Stimulated activated CD8-positive, alpha-beta memory T cell treated with anti-CD3 and anti-CD28 coated beads, Interleukin-15, amount 100 ng/mL, for 4 hours (primary cell): ENCODE data around the gene WDR73.
"Not testable (repeated sequence)": the region's sequence is repeated elsewhere in the genome, so short reads cannot be mapped to it uniquely, and the experiment has no call there.

ENCODE experiments used
- DNase-seq, 2 donors: peaks; one replicate each; pipeline ENCODE4 v3.0.0-alpha.2; 2020; ENCODE audit warnings: low read depth in 2 of 2

WDR73 gene

GRCh38 chr15:84658080-84658787, 4.2 kb upstream of the WDR73 start, which contains the start of gene NMB:
Gene NMB (minus strand): TSS chr15:84658199. CDS start chr15:84658152, 47 bp downstream.
- DNase-seq = peak; percentile 68 to 73

DNA sequence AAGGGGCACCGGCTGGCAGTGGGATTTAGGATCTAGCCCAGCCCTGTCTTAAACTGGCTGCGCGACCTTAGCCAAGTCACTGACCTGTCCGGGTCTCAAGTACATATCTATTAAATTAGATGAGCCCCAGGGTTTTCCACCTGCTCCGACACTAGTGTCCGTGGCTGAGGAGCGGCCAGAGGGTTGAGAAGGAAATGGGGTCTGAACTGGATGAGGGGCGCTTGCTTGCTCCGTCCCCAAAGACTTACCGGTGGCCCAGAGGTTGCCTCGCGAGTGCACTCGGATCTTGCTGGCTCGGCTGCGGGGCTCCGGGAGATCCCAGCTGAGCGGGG, 3.6 kb upstream of the WDR73 start:
- no peak for DNase-seq

GRCh38 chr15:84656972-84657371, 2.9 kb upstream of the WDR73 start:
- no peak for DNase-seq

- peak; percentile 54 to 65 for DNase-seq
These were observed 788 bp upstream of the WDR73 start for GRCh38 chr15:84654689-84655453.

DNA sequence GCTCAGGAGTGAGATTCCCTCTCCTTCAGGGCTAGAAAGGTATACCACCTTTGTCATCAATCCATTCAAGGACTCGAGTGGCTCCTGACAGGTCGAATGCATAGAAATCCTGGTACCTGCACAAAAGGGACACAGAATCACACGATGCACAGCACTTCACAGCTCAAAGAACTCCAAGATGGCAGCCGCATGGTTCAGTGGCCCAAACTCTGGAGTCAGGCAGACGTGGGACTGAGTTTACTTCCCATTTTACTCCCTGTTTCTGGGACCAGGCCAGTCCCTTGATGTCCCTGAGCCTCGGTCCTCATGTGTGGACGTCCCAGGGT, 536 bp downstream of the WDR73 start:
- DNase-seq = no peak

- DNase-seq = no peak
These were observed 4.4 kb downstream of the WDR73 start for GRCh38 chr15:84649706-84650105.

- no peak for DNase-seq
These were observed 5.5 kb downstream of the WDR73 start for GRCh38 chr15:84648539-84648938.

GRCh38 chr15:84647726-84648125, 6.4 kb downstream of the WDR73 start:
- no peak for DNase-seq

GRCh38 chr15:84645997-84646396, 8.1 kb downstream of the WDR73 start:
- DNase-seq = no peak

- no peak for DNase-seq
These were observed 8.6 kb downstream of the WDR73 start for GRCh38 chr15:84645496-84645895.

DNA sequence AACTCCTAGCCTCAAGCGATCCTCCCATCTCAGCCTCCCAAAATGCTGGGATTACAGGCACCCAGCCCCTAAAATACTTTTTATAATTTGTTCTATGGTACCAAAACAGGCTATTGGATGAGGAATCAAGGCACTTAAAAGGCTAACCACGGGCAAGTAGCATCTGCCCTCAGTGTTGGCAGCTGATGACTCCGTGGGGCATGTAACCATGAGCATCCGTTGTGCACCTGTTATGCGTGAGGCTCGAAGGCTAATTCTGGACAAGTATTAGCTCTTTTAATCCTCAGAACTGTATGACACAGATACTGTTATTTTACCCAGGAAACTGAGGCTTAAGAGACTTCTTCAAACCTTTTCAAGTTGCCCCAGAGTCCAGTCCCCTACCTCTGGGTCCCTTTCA, 10.2 kb downstream of the WDR73 start:
- DNase-seq = no peak

GRCh38 chr15:84642640-84643039, 11.4 kb downstream of the WDR73 start:
- DNase-seq = not testable (repeated sequence)

DNA sequence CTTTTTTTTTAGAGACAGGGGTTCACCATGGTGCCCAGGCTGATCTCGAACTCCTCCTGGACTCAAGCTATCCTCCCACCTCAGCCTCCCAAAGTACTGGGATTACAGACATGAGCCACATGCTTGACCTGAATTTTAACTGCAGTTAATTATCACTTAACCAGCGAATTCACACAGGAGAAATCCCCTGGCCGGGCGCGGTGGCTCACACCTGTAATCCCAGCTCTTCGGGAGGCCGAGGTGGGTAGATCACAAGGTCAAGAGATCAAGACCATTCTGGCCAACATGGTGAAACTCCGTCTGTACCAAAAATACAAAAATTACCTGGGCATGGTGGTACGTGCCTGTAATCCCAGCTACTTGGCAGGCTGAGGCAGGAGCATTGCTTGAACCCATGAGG, 12.2 kb downstream of the WDR73 start:
- not testable (repeated sequence) for DNase-seq

GRCh38 chr15:84638103-84638502, 16.0 kb downstream of the WDR73 start:
- no peak for DNase-seq

DNA sequence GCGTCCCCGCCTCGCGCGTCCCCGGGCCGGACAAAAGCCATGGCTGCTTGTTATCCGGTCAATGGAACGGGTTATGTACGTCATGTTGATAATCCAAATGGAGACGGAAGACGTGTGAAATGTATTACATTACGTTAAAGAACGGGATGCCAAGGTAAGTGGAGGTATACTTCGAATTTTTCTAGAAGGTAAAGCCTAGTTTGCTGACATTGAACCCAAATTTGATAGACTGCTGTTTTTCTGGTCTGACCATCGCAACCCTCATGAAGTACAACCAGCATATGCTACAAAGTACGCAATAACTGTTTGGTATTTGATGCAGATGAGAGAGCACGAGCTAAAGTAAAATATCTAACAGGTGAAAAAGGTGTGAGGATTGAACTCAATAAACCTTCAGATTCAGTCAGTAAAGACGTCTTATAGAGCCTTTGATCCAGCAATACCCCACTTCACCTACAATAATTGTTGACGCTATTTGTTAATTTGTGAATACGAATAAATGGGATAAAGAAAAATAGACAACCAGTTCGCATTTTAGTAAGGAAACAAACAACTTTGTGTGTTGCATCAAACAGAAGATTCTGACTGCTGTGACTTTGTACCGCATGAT, 19.8 kb downstream of the WDR73 start:
- no peak for DNase-seq

GRCh38 chr15:84633311-84634227, 20.5 kb downstream of the WDR73 start:
- peak; percentile 50 to 57 for DNase-seq

DNA sequence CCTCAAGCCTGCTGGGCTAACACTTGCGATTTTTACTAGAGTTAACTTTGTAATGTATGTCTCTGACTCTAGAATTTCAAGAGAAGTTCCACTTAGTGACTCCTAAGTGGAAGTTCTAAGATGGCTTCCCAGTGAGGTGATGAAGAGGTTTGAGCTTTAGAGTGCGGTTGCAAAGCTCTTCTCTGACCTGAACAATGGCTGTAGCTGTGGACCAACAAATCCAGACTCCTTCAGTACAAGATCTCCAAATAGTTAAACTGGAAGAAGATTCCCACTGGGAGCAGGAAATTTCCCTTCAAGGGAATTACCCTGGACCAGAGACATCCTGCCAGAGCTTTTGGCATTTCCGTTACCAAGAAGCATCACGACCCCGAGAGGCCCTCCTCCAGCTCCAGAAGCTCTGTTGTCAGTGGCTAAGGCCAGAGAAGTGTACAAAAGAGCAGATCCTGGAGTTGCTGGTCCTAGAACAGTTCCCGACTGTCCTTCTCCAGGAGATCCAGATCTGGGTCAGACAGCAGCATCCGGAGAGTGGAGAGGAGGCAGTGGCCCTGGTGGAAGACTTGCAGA, 22.3 kb downstream of the WDR73 start:
- DNase-seq = no peak

- no peak for DNase-seq
These were observed 25.1 kb downstream of the WDR73 start for GRCh38 chr15:84629033-84629432.

- DNase-seq = no peak
These were observed 29.0 kb downstream of the WDR73 start for GRCh38 chr15:84625123-84625522.

DNA sequence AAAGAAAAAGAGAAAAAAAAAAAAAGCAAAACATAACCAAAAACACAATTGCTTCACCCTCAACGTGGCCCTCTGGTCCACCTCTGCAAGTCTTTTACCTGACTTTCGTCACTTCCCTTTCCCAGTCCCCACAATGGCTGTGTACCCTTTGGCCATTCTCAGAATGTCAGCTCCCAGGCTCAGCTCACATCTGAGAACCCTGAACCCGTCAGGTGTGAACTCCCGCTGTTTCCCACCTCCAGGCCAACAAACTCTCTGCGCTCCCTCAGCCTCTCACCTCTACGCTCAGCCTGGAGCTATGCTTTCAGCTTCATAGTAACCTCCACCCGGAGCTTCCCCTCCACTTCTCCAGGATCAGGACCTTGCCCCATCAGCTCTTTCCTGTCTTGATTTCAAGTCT, 29.7 kb downstream of the WDR73 start:
- DNase-seq = no peak

DNA sequence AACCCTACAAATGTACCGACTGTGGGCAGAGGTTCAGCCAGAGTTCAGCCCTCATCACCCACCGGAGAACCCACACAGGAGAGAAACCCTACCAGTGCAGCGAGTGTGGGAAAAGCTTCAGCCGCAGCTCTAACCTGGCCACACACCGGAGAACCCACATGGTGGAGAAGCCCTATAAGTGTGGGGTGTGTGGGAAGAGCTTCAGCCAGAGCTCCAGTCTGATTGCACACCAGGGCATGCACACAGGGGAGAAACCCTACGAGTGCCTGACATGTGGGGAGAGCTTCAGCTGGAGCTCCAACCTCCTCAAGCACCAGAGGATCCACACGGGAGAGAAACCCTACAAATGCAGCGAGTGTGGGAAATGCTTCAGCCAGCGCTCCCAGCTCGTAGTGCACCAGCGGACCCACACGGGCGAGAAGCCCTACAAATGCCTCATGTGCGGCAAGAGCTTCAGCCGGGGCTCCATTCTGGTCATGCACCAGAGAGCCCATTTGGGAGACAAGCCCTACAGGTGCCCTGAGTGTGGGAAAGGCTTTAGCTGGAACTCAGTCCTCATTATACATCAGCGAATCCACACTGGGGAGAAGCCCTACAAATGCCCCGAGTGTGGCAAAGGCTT, 32.6 kb downstream of the WDR73 start:
- DNase-seq = no peak
